KBM-7 (cell line): ENCODE results near the gene PTPRD.

Source experiments
- DNase-seq: peaks from one replicate; pipeline ENCODE4 v3.0.0-alpha.2; 2015
- in situ Hi-C: fragments of 300-500 bp; cut with MboI; formaldehyde crosslinking; loops from 2 replicates; pipeline ENCODE4 v1.14.3; 2020; ENCODE audit warnings: low sequenced_read_pairs, low pct_unique_long_range_greater_than_20kb, mixed read lengths

PTPRD gene

GRCh38 chr9:10612641-10613398 lies at the start of gene PTPRD:
PTPRD (minus strand) TSS chr9:10613002.
- peak; percentile 52 for DNase-seq
- in situ Hi-C loops, result no loop called here

GRCh38 chr9:10661994-10662393 lies 49.2 kb upstream of the PTPRD start:
- no peak for DNase-seq
- in situ Hi-C loops, result no loop called here

- in situ Hi-C loops, result no loop called here
- no peak for DNase-seq
Observed at GRCh38 chr9:10661376-10661775, 48.6 kb upstream of the PTPRD start.

GRCh38 chr9:10651012-10651411 lies 38.2 kb upstream of the PTPRD start:
- in situ Hi-C loops, result no loop called here

GRCh38 chr9:10649076-10649475 lies 36.3 kb upstream of the PTPRD start:
- in situ Hi-C loops, result no loop called here
- no peak for DNase-seq

More at GRCh38 chr9:10651012-10651411, 38.2 kb upstream of the PTPRD start:
- DNase-seq, result no peak

GRCh38 chr9:10633785-10634184 lies 21.0 kb upstream of the PTPRD start:
- in situ Hi-C loops, result no loop called here
- DNase-seq, result no peak

GRCh38 chr9:10614196-10614800 lies 1.5 kb upstream of the PTPRD start:
- DNase-seq, result no peak
- in situ Hi-C loops, result no loop called here

GRCh38 chr9:10613419-10613818 lies 617 bp upstream of the PTPRD start:
- in situ Hi-C loops, result no loop called here
- no peak for DNase-seq

- DNase-seq, result no peak
- in situ Hi-C loops, result no loop called here
Observed at GRCh38 chr9:10605388-10605787, 7.4 kb downstream of the PTPRD start.

GRCh38 chr9:10604927-10605326 lies 7.9 kb downstream of the PTPRD start:
- DNase-seq, result no peak
- in situ Hi-C loops, result no loop called here

GRCh38 chr9:10597801-10598200 lies 15.0 kb downstream of the PTPRD start:
- in situ Hi-C loops, result no loop called here
- no peak for DNase-seq

- in situ Hi-C loops, result no loop called here
- DNase-seq, result no peak
Observed at GRCh38 chr9:10594482-10594881, 18.3 kb downstream of the PTPRD start.

- no peak for DNase-seq
- in situ Hi-C loops, result no loop called here
Observed at GRCh38 chr9:10586407-10586806, 26.4 kb downstream of the PTPRD start.

- DNase-seq, result no peak
- in situ Hi-C loops, result no loop called here
Observed at GRCh38 chr9:10571699-10572098, 41.1 kb downstream of the PTPRD start.

GRCh38 chr9:10566848-10567247 lies 46.0 kb downstream of the PTPRD start:
- in situ Hi-C loops, result no loop called here

GRCh38 chr9:10562581-10563343 lies 50.0 kb downstream of the PTPRD start:
- in situ Hi-C loops, result no loop called here
- no peak for DNase-seq

More at GRCh38 chr9:10566848-10567247, 46.0 kb downstream of the PTPRD start:
- DNase-seq, result no peak

GRCh38 chr9:10548348-10548747 lies 64.5 kb downstream of the PTPRD start:
- in situ Hi-C loops, result no loop called here

GRCh38 chr9:10538073-10538472 lies 74.7 kb downstream of the PTPRD start:
- in situ Hi-C loops, result no loop called here
- no peak for DNase-seq

More at GRCh38 chr9:10548348-10548747, 64.5 kb downstream of the PTPRD start:
- no peak for DNase-seq

- in situ Hi-C loops, result no loop called here
- no peak for DNase-seq
Observed at GRCh38 chr9:10534850-10535249, 78.0 kb downstream of the PTPRD start.

GRCh38 chr9:10525972-10526371 lies 86.8 kb downstream of the PTPRD start:
- in situ Hi-C loops, result no loop called here
- no peak for DNase-seq
